ENCODE data around the gene GOLGA6L6. TPM values are rescaled to one million over a fixed set of nuclear protein-coding genes. Genes with fewer than 3 reads are reported as not detected.
"Not testable (repeated sequence)": the region's sequence is repeated elsewhere in the genome, so short reads cannot be mapped to it uniquely, and the experiment has no call there.

Gene GOLGA6L6
- not detected for polyA plus RNA-seq (ENCODE audit: insufficient read length in 12 of 12)
- long read RNA-seq, donor 1, result 0 reads
- long read RNA-seq, donor 2, result 0 reads
- long read RNA-seq, donor 3, result 0 reads
- long read RNA-seq, donor 4, result 0 reads
- long read RNA-seq, donor 5, result 0 reads
- long read RNA-seq, donor 6, result 0 reads
- long read RNA-seq, donor 7, result 0 reads
- long read RNA-seq, donor 8, result 0 reads
- long read RNA-seq, donor 9, result 0 reads
- long read RNA-seq, donor 10, result 0 reads
- long read RNA-seq, donor 11, result 0 reads

GRCh38 chr15:20541700-20542099 is at the start of gene GOLGA6L6:
Gene GOLGA6L6 (minus strand): TSS chr15:20541800. CDS start chr15:20541709, 91 bp downstream.
- not testable (repeated sequence) for DNase-seq

GRCh38 chr15:20590069-20590468 is 48.5 kb upstream of the GOLGA6L6 start:
- not testable (repeated sequence) for DNase-seq

GRCh38 chr15:20586821-20587220 is 45.2 kb upstream of the GOLGA6L6 start:
- DNase-seq, result not testable (repeated sequence)

GRCh38 chr15:20582726-20583115 is 41.1 kb upstream of the GOLGA6L6 start:
- not testable (repeated sequence) for DNase-seq

- not testable (repeated sequence) for DNase-seq
Measured at GRCh38 chr15:20582109-20582725, 40.6 kb upstream of the GOLGA6L6 start.

GRCh38 chr15:20581261-20582108 is 39.9 kb upstream of the GOLGA6L6 start:
- not testable (repeated sequence) for DNase-seq

GRCh38 chr15:20579662-20580061 is 38.1 kb upstream of the GOLGA6L6 start:
- not testable (repeated sequence) for DNase-seq

GRCh38 chr15:20551289-20551688 is 9.7 kb upstream of the GOLGA6L6 start:
- not testable (repeated sequence) for DNase-seq

GRCh38 chr15:20505926-20506658 is 35.5 kb downstream of the GOLGA6L6 start:
- not testable (repeated sequence) for DNase-seq

GRCh38 chr15:20502839-20503238 is 38.8 kb downstream of the GOLGA6L6 start:
- not testable (repeated sequence) for DNase-seq

- DNase-seq, result not testable (repeated sequence)
Measured at GRCh38 chr15:20501512-20502222, 39.9 kb downstream of the GOLGA6L6 start.

- DNase-seq, result not testable (repeated sequence)
Measured at GRCh38 chr15:20497781-20498180, 43.8 kb downstream of the GOLGA6L6 start.

- DNase-seq, result not testable (repeated sequence)
Measured at GRCh38 chr15:20493035-20493434, 48.6 kb downstream of the GOLGA6L6 start.

- not testable (repeated sequence) for DNase-seq
Measured at GRCh38 chr15:20492598-20492997, 49.0 kb downstream of the GOLGA6L6 start.

GRCh38 chr15:20489320-20489719 is 52.3 kb downstream of the GOLGA6L6 start:
- not testable (repeated sequence) for DNase-seq
